ENCODE results near the gene MGAT4C.
A peak's percentile ranks its signal among the peaks of the same experiment; 100 is the strongest.
"Not testable (repeated sequence)": the region's sequence is repeated elsewhere in the genome, so short reads cannot be mapped to it uniquely, and the experiment has no call there.

The MGAT4C gene

GRCh38 chr12:86256163-86256562 is at the start of gene MGAT4C:
TSS of gene MGAT4C (minus strand) at chr12:86256391.
- no peaks in the 10 kb centered on the region for H3K36me3 ChIP-seq (ENCODE audit: control insufficient read depth, insufficient read depth, low read length)
- no peak within 1 kb of the TSS for H3K27ac ChIP-seq (ENCODE audit: low read depth, low read length)
- no peak within 1 kb of the TSS for H3K4me3 ChIP-seq (ENCODE audit: low read depth, low read length)
- no peaks in the 10 kb centered on the region for H3K27me3 ChIP-seq (ENCODE audit: control insufficient read depth, insufficient read depth, low read length)
- no peaks in the 10 kb centered on the region for H3K9me3 ChIP-seq (ENCODE audit: control insufficient read depth, insufficient read depth, low read depth, low read length)
- peaks cover 2% of the 10 kb centered on the region; the same call in 1 of the 2 replicates for H3K4me1 ChIP-seq (ENCODE audit: control insufficient read depth, insufficient read depth, low read length)
- H3K9ac ChIP-seq (ENCODE audit: low read length), result no peak within 1 kb of the TSS

DNA sequence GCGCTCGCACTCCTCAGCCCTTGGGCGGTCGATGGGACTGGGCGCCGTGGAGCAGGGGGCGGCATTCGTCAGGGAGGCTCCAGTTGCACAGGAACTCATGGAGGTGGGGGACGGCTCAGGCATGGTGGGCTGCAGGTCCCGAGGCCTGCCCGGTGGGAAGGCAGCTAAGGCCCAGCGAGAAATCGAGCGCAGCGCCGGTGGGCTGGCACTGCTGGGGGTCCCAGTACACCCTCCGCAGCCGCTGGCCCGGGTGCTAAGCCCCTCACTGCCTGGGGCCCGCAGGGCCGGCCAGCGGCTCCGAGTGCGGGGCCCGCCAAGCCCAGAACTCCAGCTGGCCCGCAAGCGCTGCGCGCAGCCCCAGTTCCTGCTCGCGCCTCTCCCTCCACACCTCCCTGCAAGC is 40.2 kb upstream of the MGAT4C start:
- not testable (repeated sequence) for H3K9ac ChIP-seq (ENCODE audit: low read length); H3K36me3 ChIP-seq (ENCODE audit: control insufficient read depth, insufficient read depth, low read length); H3K4me1 ChIP-seq (ENCODE audit: control insufficient read depth, insufficient read depth, low read length); H3K4me3 ChIP-seq (ENCODE audit: low read depth, low read length); H3K27me3 ChIP-seq (ENCODE audit: control insufficient read depth, insufficient read depth, low read length); H3K9me3 ChIP-seq (ENCODE audit: control insufficient read depth, insufficient read depth, low read depth, low read length); H3K27ac ChIP-seq (ENCODE audit: low read depth, low read length)

- Histone ChIP-seq H3K36me3 (ENCODE audit: control insufficient read depth, insufficient read depth, low read length) (no peaks in the 10 kb centered on the region), H3K4me3 (ENCODE audit: low read depth, low read length) (no peak overlapping the region), H3K4me1 (ENCODE audit: control insufficient read depth, insufficient read depth, low read length) (no peaks in the 10 kb centered on the region), H3K9me3 (ENCODE audit: control insufficient read depth, insufficient read depth, low read depth, low read length) (no peaks in the 10 kb centered on the region), H3K27ac (ENCODE audit: low read depth, low read length) (no peak overlapping the region), H3K9ac (ENCODE audit: low read length) (no peak overlapping the region), H3K27me3 (ENCODE audit: control insufficient read depth, insufficient read depth, low read length) (no peaks in the 10 kb centered on the region)
These were observed 37.6 kb upstream of the MGAT4C start for GRCh38 chr12:86293682-86294240.

- Histone ChIP-seq H3K27me3 (ENCODE audit: control insufficient read depth, insufficient read depth, low read length) (no peaks in the 10 kb centered on the region), H3K36me3 (ENCODE audit: control insufficient read depth, insufficient read depth, low read length) (no peaks in the 10 kb centered on the region)
These were observed 36.3 kb upstream of the MGAT4C start for GRCh38 chr12:86292480-86292879.

DNA sequence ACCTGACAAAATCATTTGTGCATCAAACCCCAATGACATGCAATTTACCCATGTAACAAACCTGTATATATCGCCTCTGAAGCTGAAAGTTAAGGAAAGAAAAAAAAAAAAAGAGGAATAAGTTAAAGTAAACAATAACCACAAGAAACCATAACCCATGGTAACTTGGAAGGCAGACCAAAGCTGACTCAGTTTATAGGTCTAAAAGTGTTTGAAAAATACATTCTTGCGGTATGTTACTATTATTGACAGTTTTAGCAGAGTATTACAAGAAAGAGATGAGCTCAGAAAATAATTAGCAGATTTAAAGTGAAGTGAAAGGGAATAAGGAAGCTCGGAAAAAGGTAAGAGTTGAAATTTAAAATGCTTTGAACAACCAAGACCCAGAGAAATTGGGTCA is 34.4 kb upstream of the MGAT4C start:
- no peak overlapping the region for H3K9ac ChIP-seq (ENCODE audit: low read length)
- H3K36me3 ChIP-seq (ENCODE audit: control insufficient read depth, insufficient read depth, low read length), result no peaks in the 10 kb centered on the region
- H3K27ac ChIP-seq (ENCODE audit: low read depth, low read length), result no peak overlapping the region
- H3K4me1 ChIP-seq (ENCODE audit: control insufficient read depth, insufficient read depth, low read length), result no peaks in the 10 kb centered on the region
- no peaks in the 10 kb centered on the region for H3K27me3 ChIP-seq (ENCODE audit: control insufficient read depth, insufficient read depth, low read length)
- no peak overlapping the region for H3K4me3 ChIP-seq (ENCODE audit: low read depth, low read length)
- no peaks in the 10 kb centered on the region for H3K9me3 ChIP-seq (ENCODE audit: control insufficient read depth, insufficient read depth, low read depth, low read length)

More at GRCh38 chr12:86292480-86292879, 36.3 kb upstream of the MGAT4C start:
- Histone ChIP-seq H3K4me3 (ENCODE audit: low read depth, low read length) (no peak overlapping the region), H3K9me3 (ENCODE audit: control insufficient read depth, insufficient read depth, low read depth, low read length) (no peaks in the 10 kb centered on the region), H3K9ac (ENCODE audit: low read length) (no peak overlapping the region), H3K27ac (ENCODE audit: low read depth, low read length) (no peak overlapping the region), H3K4me1 (ENCODE audit: control insufficient read depth, insufficient read depth, low read length) (no peaks in the 10 kb centered on the region)

- Histone ChIP-seq H3K9me3 (ENCODE audit: control insufficient read depth, insufficient read depth, low read depth, low read length) (no peaks in the 10 kb centered on the region), H3K4me3 (ENCODE audit: low read depth, low read length) (no peak overlapping the region)
These were observed 29.9 kb upstream of the MGAT4C start for GRCh38 chr12:86286119-86286518.

DNA sequence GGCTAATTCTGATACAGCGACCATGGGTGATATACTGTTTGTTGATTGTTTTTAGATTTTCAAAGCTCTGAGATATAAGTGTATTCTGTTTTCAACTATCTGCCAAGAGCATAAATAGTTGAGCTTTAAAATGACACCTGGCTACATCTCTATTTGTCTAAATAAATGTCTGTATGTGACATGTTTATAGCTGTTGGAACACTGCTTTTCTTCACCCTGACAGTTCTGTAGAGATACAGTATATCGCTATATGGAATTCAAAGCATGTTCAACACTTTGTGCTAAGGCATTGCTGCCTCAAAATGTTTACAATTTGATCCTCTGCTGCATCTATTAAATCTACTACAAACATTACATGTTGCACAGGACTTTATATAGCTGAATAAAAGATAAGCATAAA is 27.4 kb upstream of the MGAT4C start:
- Histone ChIP-seq H3K4me3 (ENCODE audit: low read depth, low read length) (no peak overlapping the region), H3K9ac (ENCODE audit: low read length) (no peak overlapping the region), H3K27ac (ENCODE audit: low read depth, low read length) (no peak overlapping the region), H3K27me3 (ENCODE audit: control insufficient read depth, insufficient read depth, low read length) (no peaks in the 10 kb centered on the region), H3K9me3 (ENCODE audit: control insufficient read depth, insufficient read depth, low read depth, low read length) (no peaks in the 10 kb centered on the region), H3K4me1 (ENCODE audit: control insufficient read depth, insufficient read depth, low read length) (no peaks in the 10 kb centered on the region), H3K36me3 (ENCODE audit: control insufficient read depth, insufficient read depth, low read length) (no peaks in the 10 kb centered on the region)

More at GRCh38 chr12:86286119-86286518, 29.9 kb upstream of the MGAT4C start:
- Histone ChIP-seq H3K27ac (ENCODE audit: low read depth, low read length) (no peak overlapping the region), H3K4me1 (ENCODE audit: control insufficient read depth, insufficient read depth, low read length) (no peaks in the 10 kb centered on the region), H3K27me3 (ENCODE audit: control insufficient read depth, insufficient read depth, low read length) (no peaks in the 10 kb centered on the region), H3K36me3 (ENCODE audit: control insufficient read depth, insufficient read depth, low read length) (no peaks in the 10 kb centered on the region), H3K9ac (ENCODE audit: low read length) (no peak overlapping the region)

DNA sequence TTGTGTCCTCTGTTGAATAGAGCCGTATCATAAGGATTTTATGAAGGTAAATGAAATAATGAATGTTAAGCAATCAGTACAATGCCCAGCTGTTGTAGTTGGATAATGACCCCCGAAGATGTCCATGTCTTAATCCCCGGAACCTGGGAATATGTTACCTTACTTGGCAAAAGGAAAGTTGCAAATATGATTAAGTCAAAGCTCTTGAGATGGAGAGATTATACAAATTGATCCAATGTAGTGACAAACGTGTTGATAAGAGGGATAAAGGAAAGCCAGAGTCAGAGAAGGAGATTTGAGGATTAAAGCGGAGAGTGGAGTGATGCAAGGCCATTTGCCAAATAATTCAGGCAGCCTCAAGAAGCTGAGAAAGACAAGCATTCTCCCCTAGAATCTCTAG is 19.2 kb upstream of the MGAT4C start:
- H3K9ac ChIP-seq (ENCODE audit: low read length), result no peak overlapping the region
- no peaks in the 10 kb centered on the region for H3K4me1 ChIP-seq (ENCODE audit: control insufficient read depth, insufficient read depth, low read length)
- H3K4me3 ChIP-seq (ENCODE audit: low read depth, low read length), result no peak overlapping the region
- no peak overlapping the region for H3K27ac ChIP-seq (ENCODE audit: low read depth, low read length)
- H3K36me3 ChIP-seq (ENCODE audit: control insufficient read depth, insufficient read depth, low read length), result no peaks in the 10 kb centered on the region
- H3K9me3 ChIP-seq (ENCODE audit: control insufficient read depth, insufficient read depth, low read depth, low read length), result no peaks in the 10 kb centered on the region
- H3K27me3 ChIP-seq (ENCODE audit: control insufficient read depth, insufficient read depth, low read length), result no peaks in the 10 kb centered on the region

- Histone ChIP-seq H3K4me3 (ENCODE audit: low read depth, low read length) (peak overlapping the region; percentile 58), H3K36me3 (ENCODE audit: control insufficient read depth, insufficient read depth, low read length) (no peaks in the 10 kb centered on the region), H3K9me3 (ENCODE audit: control insufficient read depth, insufficient read depth, low read depth, low read length) (no peaks in the 10 kb centered on the region), H3K27me3 (ENCODE audit: control insufficient read depth, insufficient read depth, low read length) (no peaks in the 10 kb centered on the region), H3K9ac (ENCODE audit: low read length) (no peak overlapping the region), H3K27ac (ENCODE audit: low read depth, low read length) (no peak overlapping the region), H3K4me1 (ENCODE audit: control insufficient read depth, insufficient read depth, low read length) (peaks cover 10% of the 10 kb centered on the region; the same call in 1 of the 2 replicates)
These were observed 9.1 kb upstream of the MGAT4C start for GRCh38 chr12:86265329-86265695.

DNA sequence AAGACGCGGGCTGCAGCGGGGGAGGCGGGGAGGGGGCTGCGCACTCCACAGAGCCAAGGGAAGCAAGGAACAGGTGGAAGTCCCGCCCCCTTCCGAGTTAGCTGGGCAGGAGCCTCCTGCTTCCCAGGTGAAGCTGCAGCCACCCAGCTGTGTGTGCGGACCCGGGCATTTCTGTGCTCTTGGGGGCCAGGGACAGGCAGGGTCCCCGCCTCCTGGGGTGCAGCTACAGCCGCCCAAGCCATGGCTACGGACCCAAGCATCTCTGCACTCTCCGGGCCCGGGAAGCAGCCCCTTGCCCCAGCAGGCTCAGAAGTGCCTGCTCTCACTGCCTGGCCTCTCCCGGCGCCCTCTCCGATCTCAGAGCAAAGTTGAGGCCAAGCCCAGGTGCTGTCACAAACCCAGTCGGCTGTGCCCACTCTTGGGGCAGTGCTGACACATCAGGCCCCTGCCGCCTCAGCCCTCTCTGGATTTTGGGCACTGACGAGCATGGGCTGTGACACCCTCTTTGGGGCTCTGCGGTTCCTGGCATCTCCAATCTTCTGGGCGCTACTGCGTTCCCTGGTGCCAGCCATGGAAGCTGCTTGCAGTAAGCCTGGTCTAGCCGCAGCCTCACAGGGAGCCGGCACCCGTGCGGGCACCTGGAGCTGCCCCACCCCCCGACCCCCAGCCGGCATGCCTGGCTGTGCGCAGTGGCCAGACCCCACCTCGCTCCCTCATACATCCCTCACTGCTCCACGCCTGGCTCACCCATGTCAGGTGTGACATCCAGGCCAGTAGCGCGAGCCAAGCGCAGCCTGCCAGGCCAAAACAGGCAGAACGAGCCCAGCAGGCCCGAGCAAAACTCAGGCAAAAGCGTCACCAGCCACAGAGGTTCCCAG is 8.5 kb upstream of the MGAT4C start:
- no peaks in the 10 kb centered on the region for H3K27me3 ChIP-seq (ENCODE audit: control insufficient read depth, insufficient read depth, low read length)
- H3K36me3 ChIP-seq (ENCODE audit: control insufficient read depth, insufficient read depth, low read length), result no peaks in the 10 kb centered on the region
- H3K9ac ChIP-seq (ENCODE audit: low read length), result no peak overlapping the region
- peak overlapping the region; percentile 58 for H3K4me3 ChIP-seq (ENCODE audit: low read depth, low read length)
- no peaks in the 10 kb centered on the region for H3K9me3 ChIP-seq (ENCODE audit: control insufficient read depth, insufficient read depth, low read depth, low read length)
- H3K27ac ChIP-seq (ENCODE audit: low read depth, low read length), result no peak overlapping the region
- H3K4me1 ChIP-seq (ENCODE audit: control insufficient read depth, insufficient read depth, low read length), result peaks cover 10% of the 10 kb centered on the region; the same call in 1 of the 2 replicates

DNA sequence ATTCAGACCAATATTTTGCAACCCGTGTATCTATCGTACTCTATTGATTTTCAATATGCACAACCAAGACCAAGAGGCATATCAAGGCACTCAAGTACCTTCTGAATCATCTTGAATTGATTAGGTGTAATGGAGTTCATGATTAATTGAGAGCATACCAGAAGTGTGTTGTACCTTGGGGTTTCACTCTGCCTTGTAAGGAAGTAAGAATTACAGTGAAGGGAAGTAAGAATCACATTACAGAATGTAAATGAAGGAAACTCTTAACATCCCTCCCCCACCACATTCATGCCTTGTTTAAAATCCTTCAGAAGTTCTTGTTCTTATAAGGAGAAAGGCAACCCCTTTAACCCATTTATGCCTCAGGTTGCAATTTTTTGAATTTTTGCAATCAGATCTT is 5.4 kb upstream of the MGAT4C start:
- Histone ChIP-seq H3K4me3 (ENCODE audit: low read depth, low read length) (no peak overlapping the region), H3K9ac (ENCODE audit: low read length) (no peak overlapping the region), H3K36me3 (ENCODE audit: control insufficient read depth, insufficient read depth, low read length) (no peaks in the 10 kb centered on the region), H3K4me1 (ENCODE audit: control insufficient read depth, insufficient read depth, low read length) (peaks cover 10% of the 10 kb centered on the region; the same call in 1 of the 2 replicates), H3K27me3 (ENCODE audit: control insufficient read depth, insufficient read depth, low read length) (no peaks in the 10 kb centered on the region), H3K9me3 (ENCODE audit: control insufficient read depth, insufficient read depth, low read depth, low read length) (no peaks in the 10 kb centered on the region), H3K27ac (ENCODE audit: low read depth, low read length) (no peak overlapping the region)

Measured in HUES6 (cell line).